SK-N-SH (cell line): Measurements from ENCODE around the gene PDK2. TPM values are rescaled to one million over a fixed set of nuclear protein-coding genes. Genes with fewer than 3 reads are reported as not detected.

Source experiments
- CTCF ChIA-PET: fragments of 300-600, 350-600 bp; formaldehyde crosslinking; extraction: SDS; loops from one replicate; lab custom pipeline; 2021; lab: Yijun Ruan, JAX
- POLR2A ChIA-PET: fragments of 350-600 bp; sonication (Branson Sonifier 250); formaldehyde crosslinking; extraction: SDS; loops from one replicate; lab custom pipeline; 2020; ENCODE audit warnings: antibody characterized with exemption, inconsistent platforms; lab: Yijun Ruan, JAX
- DNase-seq: peaks from one replicate; pipeline ENCODE4 v3.0.0; 2012
- H2AFZ ChIP-seq: fragments of 200-600 bp; sonication (generic); 2 replicates; pipeline ENCODE4 v1.8.1; 2016; ENCODE audit warnings: antibody characterized with exemption, mild to moderate bottlenecking, low read depth
- H3F3A ChIP-seq: fragments of 200-600 bp; sonication (generic); replicated peaks from 2 replicates; pipeline ENCODE3; 2016; ENCODE audit warnings: antibody characterized with exemption, mild to moderate bottlenecking; ENCODE audit not compliant: insufficient read depth
- H3K27ac ChIP-seq, 2 experiments: fragments of 200-500 bp in 1 of 2; fragments of 200-600 bp in 1 of 2; sonication (Bioruptor generic) in 1 of 2; sonication (generic), shearing (Covaris generic) in 1 of 2; 2 replicates each; pipeline versions ENCODE4 v1.5.1 to v1.6.1; 2014 to 2016; ENCODE audit warnings: low read depth in 2 of 2, inconsistent platforms in 1 of 2, low read length in 1 of 2, mild to moderate bottlenecking in 1 of 2, mixed read lengths in 1 of 2
- H3K27me3 ChIP-seq: fragments of 200-600 bp; sonication (generic), shearing (Covaris generic); 2 replicates; pipeline ENCODE4 v1.6.1; 2016; ENCODE audit warnings: mixed run types; ENCODE audit not compliant: insufficient read depth
- H3K36me3 ChIP-seq, 2 experiments: fragments of 200-500 bp in 1 of 2; fragments of 200-600 bp in 1 of 2; sonication (Bioruptor generic) in 1 of 2; sonication (generic) in 1 of 2; replicated peaks in 1 of 2; 2 replicates each; pipeline versions ENCODE3 to v1.5.1; 2014 to 2016; ENCODE audit warnings: low read length in 1 of 2, mild to moderate bottlenecking in 1 of 2; ENCODE audit not compliant: insufficient read depth in 2 of 2, control insufficient read depth in 1 of 2
- H3K4me1 ChIP-seq, 2 experiments: fragments of 200-500 bp in 1 of 2; fragments of 200-600 bp in 1 of 2; sonication (Bioruptor generic) in 1 of 2; sonication (generic), shearing (Covaris generic) in 1 of 2; 2 replicates each; pipeline versions ENCODE4 v1.5.1 to v1.6.1; 2014 to 2016; ENCODE audit warnings: low read depth in 1 of 2, low read length in 1 of 2, mixed run types in 1 of 2; ENCODE audit not compliant: insufficient read depth in 2 of 2, control insufficient read depth in 1 of 2
- H3K4me2 ChIP-seq: fragments of 200-600 bp; sonication (generic), shearing (Covaris generic); 2 replicates; pipeline ENCODE4 v1.6.1; 2017; ENCODE audit warnings: mixed run types
- H3K4me3 ChIP-seq, 2 experiments: fragments of 200-500 bp in 1 of 2; fragments of 200-600 bp in 1 of 2; sonication (Bioruptor generic) in 1 of 2; sonication (generic), shearing (Covaris generic) in 1 of 2; 2 replicates each; pipeline versions ENCODE4 v1.5.1 to v1.8.1; 2014 to 2016; ENCODE audit warnings: low read depth in 2 of 2, inconsistent platforms in 1 of 2, low read length in 1 of 2, mild to moderate bottlenecking in 1 of 2, mixed read lengths in 1 of 2, moderate library complexity in 1 of 2
- H3K79me2 ChIP-seq: fragments of 200-600 bp; sonication (generic); 2 replicates; pipeline ENCODE4 v1.8.1; 2017; ENCODE audit warnings: mild to moderate bottlenecking; ENCODE audit not compliant: insufficient read depth
- H3K9ac ChIP-seq: fragments of 200-600 bp; sonication (generic); 2 replicates; pipeline ENCODE4 v1.6.1; 2017; ENCODE audit warnings: mixed run types
- H3K9me2 ChIP-seq: fragments of 200-600 bp; sonication (generic); 2 replicates; pipeline ENCODE4 v1.6.1; 2017; ENCODE audit warnings: mixed run types
- H3K9me3 ChIP-seq: fragments of 200-600 bp; sonication (generic); 2 replicates; pipeline ENCODE4 v1.6.1; 2017; ENCODE audit warnings: mixed run types, mild to moderate bottlenecking, moderate library complexity
- H4K20me1 ChIP-seq: fragments of 200-600 bp; sonication (generic); 2 replicates; pipeline ENCODE4 v1.6.1; 2017; ENCODE audit warnings: mild to moderate bottlenecking, mixed run types; ENCODE audit not compliant: insufficient read depth
- JUND ChIP-seq: IDR thresholded peaks from 2 replicates; pipeline ENCODE4 v1.4.0; 2012
- MXI1 ChIP-seq: IDR thresholded peaks from 2 replicates; pipeline ENCODE4 v1.6.1; 2012; ENCODE audit warnings: mild to moderate bottlenecking, low read depth, low read length, improper control_type of control experiment
- RAD21 ChIP-seq: IDR thresholded peaks from 2 replicates; pipeline ENCODE4 v1.6.1; 2012; ENCODE audit warnings: mild to moderate bottlenecking, low read length
- WGBS: methylation state at CpG from one replicate; pipeline ENCODE4 v1.1.6; 2017; ENCODE audit warnings: low lambda C conversion rate; 5-methylcytosine and 5-hydroxymethylcytosine counted together
- polyA plus RNA-seq, 3 experiments: library from polyadenylated mRNA; depleted of rRNA; stranded (reverse); fragments of >200 nt; gene quantifications; 2 replicates each; pipeline ENCODE4 v1.2.3, GENCODE V29; 2012
- TF ChIP-seq, protein P1 (sequence below): IDR thresholded peaks from 2 replicates; pipeline ENCODE4 v1.6.1; 2012; ENCODE audit warnings: mild to moderate bottlenecking, low read depth, low read length, moderate library complexity
- TF ChIP-seq, protein P2 (sequence below): fragments of 150-350 bp; IDR thresholded peaks from 2 replicates; pipeline ENCODE4 v1.6.1; 2016; ENCODE audit warnings: mild to moderate bottlenecking, low read depth, low read length
- TF ChIP-seq, protein P3 (sequence below): IDR thresholded peaks from 2 replicates; pipeline ENCODE4 v1.4.0; 2012; ENCODE audit warnings: low read depth
- TF ChIP-seq, protein P4 (sequence below): IDR thresholded peaks from 2 replicates; pipeline ENCODE4; 2012

The PDK2 gene
- polyA plus RNA-seq, 1 of the 3 experiments (the other 2 are of a cell fraction), result 124 TPM

DNA sequence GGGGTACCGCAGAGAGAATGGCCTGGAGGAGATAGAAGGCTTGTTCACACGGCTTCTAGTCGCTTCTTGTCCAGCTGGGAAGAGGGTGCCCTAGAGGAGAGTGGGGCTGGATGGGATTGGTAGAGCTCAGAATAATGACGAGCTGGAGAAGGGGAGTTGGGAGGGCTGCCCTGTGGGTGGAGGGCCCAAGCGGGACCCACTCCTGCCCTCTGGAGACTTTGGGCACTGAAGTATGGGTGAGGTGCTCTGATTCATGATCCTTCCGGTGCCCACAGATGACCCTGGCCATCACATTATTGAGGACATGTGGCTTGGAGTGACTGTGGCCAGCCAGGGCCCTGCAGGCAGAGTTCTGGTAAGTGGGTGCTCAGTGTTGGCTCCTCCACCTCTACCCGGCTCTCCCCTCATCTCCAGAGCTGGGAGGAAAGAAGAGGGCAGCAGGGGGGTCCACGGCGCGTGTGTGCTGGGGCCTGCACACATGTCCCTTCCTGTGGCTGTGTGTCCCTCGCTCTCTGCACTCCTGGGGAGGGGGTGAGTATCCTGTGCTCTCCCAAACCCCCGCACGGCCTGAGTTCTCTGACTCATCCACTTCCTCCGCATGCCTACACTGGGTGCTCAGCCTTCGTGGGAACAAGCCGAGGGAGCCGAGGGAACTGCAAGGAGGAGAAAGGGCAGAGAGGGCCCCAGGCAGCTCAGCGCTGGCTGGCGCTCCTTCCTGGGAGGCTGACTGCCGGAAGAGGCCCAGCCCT, 30.7 kb upstream of the PDK2 start (continued):
- TF ChIP-seq, protein P1, sequence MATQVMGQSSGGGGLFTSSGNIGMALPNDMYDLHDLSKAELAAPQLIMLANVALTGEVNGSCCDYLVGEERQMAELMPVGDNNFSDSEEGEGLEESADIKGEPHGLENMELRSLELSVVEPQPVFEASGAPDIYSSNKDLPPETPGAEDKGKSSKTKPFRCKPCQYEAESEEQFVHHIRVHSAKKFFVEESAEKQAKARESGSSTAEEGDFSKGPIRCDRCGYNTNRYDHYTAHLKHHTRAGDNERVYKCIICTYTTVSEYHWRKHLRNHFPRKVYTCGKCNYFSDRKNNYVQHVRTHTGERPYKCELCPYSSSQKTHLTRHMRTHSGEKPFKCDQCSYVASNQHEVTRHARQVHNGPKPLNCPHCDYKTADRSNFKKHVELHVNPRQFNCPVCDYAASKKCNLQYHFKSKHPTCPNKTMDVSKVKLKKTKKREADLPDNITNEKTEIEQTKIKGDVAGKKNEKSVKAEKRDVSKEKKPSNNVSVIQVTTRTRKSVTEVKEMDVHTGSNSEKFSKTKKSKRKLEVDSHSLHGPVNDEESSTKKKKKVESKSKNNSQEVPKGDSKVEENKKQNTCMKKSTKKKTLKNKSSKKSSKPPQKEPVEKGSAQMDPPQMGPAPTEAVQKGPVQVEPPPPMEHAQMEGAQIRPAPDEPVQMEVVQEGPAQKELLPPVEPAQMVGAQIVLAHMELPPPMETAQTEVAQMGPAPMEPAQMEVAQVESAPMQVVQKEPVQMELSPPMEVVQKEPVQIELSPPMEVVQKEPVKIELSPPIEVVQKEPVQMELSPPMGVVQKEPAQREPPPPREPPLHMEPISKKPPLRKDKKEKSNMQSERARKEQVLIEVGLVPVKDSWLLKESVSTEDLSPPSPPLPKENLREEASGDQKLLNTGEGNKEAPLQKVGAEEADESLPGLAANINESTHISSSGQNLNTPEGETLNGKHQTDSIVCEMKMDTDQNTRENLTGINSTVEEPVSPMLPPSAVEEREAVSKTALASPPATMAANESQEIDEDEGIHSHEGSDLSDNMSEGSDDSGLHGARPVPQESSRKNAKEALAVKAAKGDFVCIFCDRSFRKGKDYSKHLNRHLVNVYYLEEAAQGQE, result peak; percentile 59; the same call in 1 of the 2 replicates
- TF ChIP-seq, protein P2, sequence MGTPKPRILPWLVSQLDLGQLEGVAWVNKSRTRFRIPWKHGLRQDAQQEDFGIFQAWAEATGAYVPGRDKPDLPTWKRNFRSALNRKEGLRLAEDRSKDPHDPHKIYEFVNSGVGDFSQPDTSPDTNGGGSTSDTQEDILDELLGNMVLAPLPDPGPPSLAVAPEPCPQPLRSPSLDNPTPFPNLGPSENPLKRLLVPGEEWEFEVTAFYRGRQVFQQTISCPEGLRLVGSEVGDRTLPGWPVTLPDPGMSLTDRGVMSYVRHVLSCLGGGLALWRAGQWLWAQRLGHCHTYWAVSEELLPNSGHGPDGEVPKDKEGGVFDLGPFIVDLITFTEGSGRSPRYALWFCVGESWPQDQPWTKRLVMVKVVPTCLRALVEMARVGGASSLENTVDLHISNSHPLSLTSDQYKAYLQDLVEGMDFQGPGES, result no peak
- no peak for TF ChIP-seq MXI1
- TF ChIP-seq, protein P3, sequence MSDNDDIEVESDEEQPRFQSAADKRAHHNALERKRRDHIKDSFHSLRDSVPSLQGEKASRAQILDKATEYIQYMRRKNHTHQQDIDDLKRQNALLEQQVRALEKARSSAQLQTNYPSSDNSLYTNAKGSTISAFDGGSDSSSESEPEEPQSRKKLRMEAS, result peak; percentile 96
- TF ChIP-seq RAD21, result no peak
- TF ChIP-seq, all 33 proteins: peak for 17

DNA sequence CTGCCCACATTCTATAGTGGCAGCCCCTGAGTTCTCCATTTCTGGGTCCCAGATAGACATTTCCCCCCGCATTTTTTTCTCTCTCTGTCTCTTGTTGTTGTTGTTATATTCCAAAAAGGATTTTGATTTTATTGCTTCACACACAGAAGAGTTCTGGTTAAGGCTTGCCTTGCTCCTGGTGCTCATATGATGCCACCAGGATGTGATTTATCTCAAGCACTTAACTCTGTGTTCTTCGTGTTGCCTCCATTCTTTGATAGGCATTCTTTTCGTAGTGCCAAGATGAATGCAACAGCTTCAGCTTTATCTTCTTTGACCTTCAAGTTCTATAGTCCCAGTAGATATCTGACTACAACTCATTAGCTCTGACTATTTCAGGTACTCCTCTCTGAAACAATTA, 30.1 kb upstream of the PDK2 start:
- peak overlapping the region; percentile 77 to 100 for H3K27ac ChIP-seq
- no peaks in the 10 kb centered on the region for H3K9me2 ChIP-seq
- H3K27me3 ChIP-seq, result no peaks in the 10 kb centered on the region
- H3K4me3 ChIP-seq, result no peak overlapping the region
- 49% methylated on average over 3 of the region's 3 CpGs for WGBS
- ChIA-PET CTCF (interaction anchor here (0.6 to 6.2 kb wide), 6 partner anchors 8 to 631 kb away, joined by 3 to 51 read pairs (median 5); partner anchors contain the start of gene ITGA3), POLR2A (no interaction called here)
- peaks cover 25 to 58% of the 10 kb centered on the region in 2 experiments for H3K36me3 ChIP-seq
- H3F3A ChIP-seq, result peaks cover 78% of the 10 kb centered on the region
- no peak overlapping the region for H2AFZ ChIP-seq
- H4K20me1 ChIP-seq, result peaks cover 17% of the 10 kb centered on the region
- TF ChIP-seq, protein P2, result 0 out of 2 replicates have a peak, but pooled peaks have one; percentile 8
- TF ChIP-seq JUND, result no peak
- TF ChIP-seq, protein P4, sequence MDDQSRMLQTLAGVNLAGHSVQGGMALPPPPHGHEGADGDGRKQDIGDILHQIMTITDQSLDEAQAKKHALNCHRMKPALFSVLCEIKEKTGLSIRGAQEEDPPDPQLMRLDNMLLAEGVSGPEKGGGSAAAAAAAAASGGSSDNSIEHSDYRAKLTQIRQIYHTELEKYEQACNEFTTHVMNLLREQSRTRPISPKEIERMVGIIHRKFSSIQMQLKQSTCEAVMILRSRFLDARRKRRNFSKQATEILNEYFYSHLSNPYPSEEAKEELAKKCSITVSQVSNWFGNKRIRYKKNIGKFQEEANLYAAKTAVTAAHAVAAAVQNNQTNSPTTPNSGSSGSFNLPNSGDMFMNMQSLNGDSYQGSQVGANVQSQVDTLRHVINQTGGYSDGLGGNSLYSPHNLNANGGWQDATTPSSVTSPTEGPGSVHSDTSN, result 0 out of 2 replicates have a peak, but pooled peaks have one; percentile 0
- H3K79me2 ChIP-seq, result peaks cover 95% of the 10 kb centered on the region
- no peaks in the 10 kb centered on the region for H3K9me3 ChIP-seq
- peak overlapping the region; percentile 96 for H3K4me2 ChIP-seq
- DNase-seq, result no peak
- H3K4me1 ChIP-seq, result peaks cover 40 to 61% of the 10 kb centered on the region in 2 experiments
- peak overlapping the region; percentile 98 for H3K9ac ChIP-seq
